T-helper 2 cell treated with Interferon-gamma antibody and Interleukin-4, amounts not matched to agents 5 μg/mL and 100 μg/mL, for 36 hours (primary cell): ENCODE data around the gene BRCA1.

Source experiments
- DNase-seq: peaks from one replicate; pipeline ENCODE4 v3.0.0; 2021; ENCODE audit warnings: low spot score
- H3K27ac Mint-ChIP-seq: one replicate; pipeline ENCODE4 v1.8.0; 2021; ENCODE audit warnings: mild to moderate bottlenecking, mixed read lengths
- H3K27me3 Mint-ChIP-seq: one replicate; pipeline ENCODE4 v1.8.0; 2021; ENCODE audit warnings: low read depth, mixed read lengths
- H3K36me3 Mint-ChIP-seq: one replicate; pipeline ENCODE4 v1.8.0; 2021; ENCODE audit warnings: low read depth, mixed read lengths
- H3K4me1 Mint-ChIP-seq: one replicate; pipeline ENCODE4 v1.8.0; 2021; ENCODE audit warnings: low read depth, mixed read lengths
- H3K4me3 Mint-ChIP-seq: one replicate; pipeline ENCODE4 v1.8.0; 2022; ENCODE audit warnings: mild to moderate bottlenecking, moderate library complexity, mixed read lengths
- H3K9me3 Mint-ChIP-seq: one replicate; pipeline ENCODE4 v1.8.0; 2021; ENCODE audit warnings: mixed read lengths

Gene BRCA1

DNA sequence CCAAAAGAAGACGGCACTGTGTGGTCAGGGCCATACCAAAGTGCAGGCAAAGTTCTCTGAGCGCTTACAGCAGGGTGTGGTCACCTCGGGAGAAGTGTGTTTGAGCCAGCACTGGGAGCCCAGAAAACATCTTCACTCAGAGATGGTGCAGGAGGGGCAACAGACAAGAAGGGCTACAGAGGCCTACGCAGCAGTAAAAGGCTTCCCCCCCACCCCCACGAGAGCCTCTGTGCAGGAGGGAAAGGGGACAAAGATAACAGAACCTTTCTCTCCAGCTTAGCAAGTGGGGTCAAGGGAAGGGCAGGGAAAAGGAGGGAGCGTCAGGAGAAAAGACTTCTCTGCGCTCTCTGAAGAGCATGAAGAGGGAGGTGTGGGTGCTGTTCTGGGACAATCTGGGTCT, 105.7 kb downstream of the BRCA1 start:
- H3K27ac Mint-ChIP-seq, result no peak overlapping the region
- peaks cover 20% of the 10 kb centered on the region for H3K4me1 Mint-ChIP-seq
- H3K27me3 Mint-ChIP-seq, result peaks cover 2% of the 10 kb centered on the region
- no peaks in the 10 kb centered on the region for H3K9me3 Mint-ChIP-seq
- H3K36me3 Mint-ChIP-seq, result peaks cover 6% of the 10 kb centered on the region
- peak overlapping the region; percentile 25 for H3K4me3 Mint-ChIP-seq
- no peak for DNase-seq

DNA sequence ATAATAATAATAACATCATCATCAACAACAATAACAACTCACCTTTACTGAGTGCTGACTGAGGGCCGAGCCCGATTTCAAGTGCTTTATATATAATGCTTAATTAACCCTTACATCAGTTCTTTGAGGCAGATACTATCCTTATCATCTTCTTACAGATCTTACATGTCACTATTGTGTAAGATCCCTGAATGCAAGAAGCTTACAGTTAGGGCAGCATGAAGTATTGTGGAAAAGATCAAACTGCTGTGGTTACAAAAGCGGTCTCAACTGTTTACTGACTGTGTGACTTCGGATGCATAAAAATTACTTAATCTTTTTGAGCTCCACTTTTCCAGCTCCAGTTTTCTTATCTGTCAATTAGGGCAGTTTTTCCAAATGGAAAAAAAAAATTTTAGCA, 106.2 kb downstream of the BRCA1 start:
- DNase-seq, result no peak
- Mint-ChIP-seq H3K9me3 (no peaks in the 10 kb centered on the region), H3K4me3 (no peak overlapping the region), H3K27me3 (no peaks in the 10 kb centered on the region), H3K36me3 (peaks cover 11% of the 10 kb centered on the region), H3K27ac (no peak overlapping the region), H3K4me1 (peaks cover 17% of the 10 kb centered on the region)

GRCh38 chr17:43018008-43018853, 106.9 kb downstream of the BRCA1 start:
- no peak overlapping the region for H3K4me3 Mint-ChIP-seq
- DNase-seq, result no peak
- H3K9me3 Mint-ChIP-seq, result no peaks in the 10 kb centered on the region
- H3K27me3 Mint-ChIP-seq, result no peaks in the 10 kb centered on the region
- H3K4me1 Mint-ChIP-seq, result peaks cover 17% of the 10 kb centered on the region
- H3K27ac Mint-ChIP-seq, result no peak overlapping the region
- peaks cover 16% of the 10 kb centered on the region for H3K36me3 Mint-ChIP-seq

GRCh38 chr17:43016216-43016615, 108.9 kb downstream of the BRCA1 start:
- no peak for DNase-seq
- no peaks in the 10 kb centered on the region for H3K27me3 Mint-ChIP-seq
- peaks cover 26% of the 10 kb centered on the region for H3K36me3 Mint-ChIP-seq
- H3K27ac Mint-ChIP-seq, result no peak overlapping the region
- H3K4me3 Mint-ChIP-seq, result no peak overlapping the region
- no peaks in the 10 kb centered on the region for H3K9me3 Mint-ChIP-seq
- H3K4me1 Mint-ChIP-seq, result peaks cover 19% of the 10 kb centered on the region

DNA sequence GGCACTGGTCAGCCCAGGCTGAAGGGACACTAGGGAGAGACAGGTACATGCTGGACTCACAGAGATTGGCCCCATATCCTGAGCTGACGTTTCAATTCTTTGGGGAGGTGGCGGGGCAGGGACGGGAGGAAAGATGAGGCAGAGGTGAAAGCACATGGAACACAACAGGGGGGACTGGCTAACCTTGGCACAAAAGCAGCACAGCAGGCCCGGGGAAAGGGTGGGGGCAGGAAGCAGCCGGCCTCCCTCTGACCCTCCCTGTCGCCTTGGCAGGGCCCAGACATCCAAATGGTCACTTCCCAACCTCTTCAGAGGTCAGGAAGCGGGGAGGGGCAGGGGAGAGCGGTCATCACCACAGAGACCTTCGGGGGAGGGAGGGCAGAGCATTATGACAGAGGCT, 109.6 kb downstream of the BRCA1 start:
- DNase-seq, result no peak
- H3K36me3 Mint-ChIP-seq, result peaks cover 28% of the 10 kb centered on the region
- H3K4me1 Mint-ChIP-seq, result peaks cover 18% of the 10 kb centered on the region
- peak overlapping the region; percentile 63 for H3K27ac Mint-ChIP-seq
- no peaks in the 10 kb centered on the region for H3K27me3 Mint-ChIP-seq
- H3K9me3 Mint-ChIP-seq, result no peaks in the 10 kb centered on the region
- H3K4me3 Mint-ChIP-seq, result no peak overlapping the region

- no peak for DNase-seq
- H3K9me3 Mint-ChIP-seq, result no peaks in the 10 kb centered on the region
- H3K4me3 Mint-ChIP-seq, result no peak overlapping the region
- H3K27me3 Mint-ChIP-seq, result no peaks in the 10 kb centered on the region
- peaks cover 19% of the 10 kb centered on the region for H3K4me1 Mint-ChIP-seq
- peak overlapping the region; percentile 63 for H3K27ac Mint-ChIP-seq
- peaks cover 31% of the 10 kb centered on the region for H3K36me3 Mint-ChIP-seq
These were observed 110.3 kb downstream of the BRCA1 start for GRCh38 chr17:43014649-43015542.

GRCh38 chr17:43014020-43014648, 111.0 kb downstream of the BRCA1 start:
- DNase-seq, result no peak
- no peak overlapping the region for H3K27ac Mint-ChIP-seq
- no peaks in the 10 kb centered on the region for H3K27me3 Mint-ChIP-seq
- peaks cover 31% of the 10 kb centered on the region for H3K36me3 Mint-ChIP-seq
- no peak overlapping the region for H3K4me3 Mint-ChIP-seq
- H3K4me1 Mint-ChIP-seq, result peaks cover 14% of the 10 kb centered on the region
- H3K9me3 Mint-ChIP-seq, result no peaks in the 10 kb centered on the region

- Mint-ChIP-seq H3K36me3 (peaks cover 33% of the 10 kb centered on the region), H3K4me1 (peaks cover 9% of the 10 kb centered on the region), H3K9me3 (no peaks in the 10 kb centered on the region), H3K27ac (no peak overlapping the region), H3K4me3 (no peak overlapping the region), H3K27me3 (no peaks in the 10 kb centered on the region)
- no peak for DNase-seq
These were observed 111.9 kb downstream of the BRCA1 start for GRCh38 chr17:43013296-43013695.

DNA sequence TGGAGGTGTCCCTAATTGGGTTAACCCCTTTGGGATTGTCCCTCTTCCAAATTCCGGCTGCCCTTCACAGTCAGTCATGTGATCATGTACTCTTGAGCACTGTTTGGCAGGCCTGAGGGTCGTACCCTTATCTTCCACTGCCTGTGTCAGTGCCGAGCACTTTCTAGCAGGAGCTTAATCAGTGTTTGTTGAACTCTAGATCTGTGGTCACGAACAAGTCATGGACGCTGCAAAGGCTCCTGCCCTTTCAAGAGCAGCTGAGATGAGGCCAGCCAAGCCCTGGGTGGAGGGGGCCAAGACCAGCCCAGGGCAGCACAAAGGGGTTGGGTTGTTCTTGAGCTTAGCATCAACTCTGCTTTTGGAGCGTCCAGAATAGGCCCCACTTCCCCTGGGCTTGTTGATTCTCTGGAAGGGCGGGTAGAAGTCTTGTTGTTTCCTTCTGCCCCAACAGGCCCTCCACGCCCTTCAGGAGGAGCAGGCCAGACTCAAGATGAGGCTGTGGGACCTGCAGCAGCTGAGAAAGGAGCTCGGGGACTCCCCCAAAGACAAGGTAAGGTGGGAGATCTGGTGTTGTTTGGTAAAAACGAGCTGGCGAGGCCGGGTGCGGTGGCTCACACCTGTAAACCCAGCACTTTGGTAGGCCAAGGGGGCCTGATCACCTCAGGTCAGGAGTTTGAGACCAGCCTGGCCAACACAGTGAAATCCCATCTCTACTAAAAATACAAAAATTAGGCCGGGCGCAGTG, 113.3 kb downstream of the BRCA1 start:
- peaks cover 33% of the 10 kb centered on the region for H3K36me3 Mint-ChIP-seq
- H3K27ac Mint-ChIP-seq, result no peak overlapping the region
- no peak overlapping the region for H3K4me3 Mint-ChIP-seq
- DNase-seq, result no peak
- no peaks in the 10 kb centered on the region for H3K27me3 Mint-ChIP-seq
- H3K4me1 Mint-ChIP-seq, result peaks cover 13% of the 10 kb centered on the region
- H3K9me3 Mint-ChIP-seq, result no peaks in the 10 kb centered on the region

DNA sequence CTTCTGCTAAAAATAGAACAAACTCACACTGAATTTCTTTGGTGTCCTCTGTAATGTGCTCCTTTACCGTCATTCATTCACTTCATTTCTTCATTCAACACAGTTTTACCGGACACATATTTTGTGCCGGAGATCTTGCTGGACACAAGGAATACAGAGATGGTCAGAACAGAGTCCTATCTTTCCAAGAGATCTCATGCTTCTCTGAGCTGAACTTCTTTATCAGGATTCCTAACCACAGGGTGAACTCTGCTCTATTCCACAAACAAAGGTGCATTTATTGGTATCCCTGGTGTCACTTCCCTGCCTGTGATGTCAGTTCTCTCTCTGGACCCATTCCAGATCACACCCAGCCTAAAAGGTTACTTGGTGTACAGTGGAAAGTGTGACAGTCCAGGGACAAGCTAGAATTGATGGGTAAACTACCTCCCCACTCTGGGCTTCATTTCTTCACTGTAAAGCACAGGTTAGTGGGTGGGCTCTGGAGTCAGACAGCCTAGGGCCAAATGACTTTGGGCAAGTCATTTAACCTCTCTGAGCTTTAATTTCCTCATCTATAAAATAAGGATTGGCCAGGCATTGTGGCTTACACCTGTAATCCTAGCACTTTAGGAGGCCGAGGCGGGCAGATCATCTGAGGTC, 114.4 kb downstream of the BRCA1 start:
- Mint-ChIP-seq H3K9me3 (no peaks in the 10 kb centered on the region), H3K27me3 (no peaks in the 10 kb centered on the region), H3K4me3 (no peak overlapping the region), H3K27ac (peak overlapping the region; percentile 7), H3K36me3 (peaks cover 39% of the 10 kb centered on the region), H3K4me1 (peaks cover 19% of the 10 kb centered on the region)
- DNase-seq, result no peak

DNA sequence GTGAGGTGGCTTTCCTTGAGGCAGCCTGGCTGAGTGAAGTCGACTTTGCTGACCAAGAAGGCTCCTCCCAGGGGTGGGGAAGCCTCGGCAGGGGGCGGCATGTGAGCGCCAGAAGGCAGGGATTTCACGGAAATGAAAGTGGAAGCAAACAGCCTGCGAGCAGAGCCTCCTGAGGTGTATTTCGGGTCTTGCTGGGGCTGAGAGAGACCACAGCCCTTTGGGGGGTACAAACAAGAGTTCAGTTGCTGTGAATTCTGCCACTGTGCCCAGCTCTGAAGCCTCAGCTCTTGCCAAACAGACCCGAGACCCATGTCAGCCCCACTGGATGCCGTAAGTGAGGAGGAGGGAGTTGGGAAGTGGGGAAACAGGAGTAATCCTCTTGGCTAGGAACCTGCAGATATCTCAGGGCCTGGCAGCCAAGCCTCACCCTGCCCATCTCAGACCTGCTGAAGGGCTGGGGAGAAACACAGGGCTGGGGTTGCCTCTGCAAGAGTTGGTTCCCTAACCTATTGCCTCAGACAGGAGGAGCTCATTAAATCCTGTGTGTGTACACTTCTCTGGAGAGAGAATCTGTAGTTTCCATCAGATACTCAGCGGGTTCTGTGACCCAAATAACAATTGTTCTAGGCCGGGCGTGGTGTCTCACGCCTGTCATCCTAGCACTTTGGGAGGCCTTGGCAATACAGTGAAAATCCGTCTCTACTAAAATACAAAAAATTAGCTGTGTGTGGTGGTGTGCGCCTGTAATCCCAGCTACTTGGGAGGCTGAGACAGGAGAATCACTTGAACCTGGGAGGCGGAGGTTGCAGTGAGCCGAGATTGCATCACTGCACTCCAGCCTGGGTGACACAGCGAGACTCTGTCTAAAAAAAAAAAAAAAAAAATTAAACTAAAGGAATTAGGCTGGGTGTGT, 118.3 kb downstream of the BRCA1 start, which contains the start of gene IFI35:
IFI35 (plus strand) TSS at position 146 of the 913 bp plus-strand sequence; CDS start at position 310, 164 bp downstream.
- H3K27me3 Mint-ChIP-seq, result no peaks in the 10 kb centered on the region
- peak within 1 kb of the TSS; percentile 100 for H3K27ac Mint-ChIP-seq
- H3K4me1 Mint-ChIP-seq, result peaks cover 17% of the 10 kb centered on the region
- peak within 1 kb of the TSS; percentile 100 for H3K4me3 Mint-ChIP-seq
- H3K36me3 Mint-ChIP-seq, result peaks cover 34% of the 10 kb centered on the region
- no peaks in the 10 kb centered on the region for H3K9me3 Mint-ChIP-seq
- DNase-seq, result peak; percentile 86

GRCh38 chr17:43003542-43004172, 121.5 kb downstream of the BRCA1 start:
- peaks cover 50% of the 10 kb centered on the region for H3K36me3 Mint-ChIP-seq
- no peak overlapping the region for H3K4me3 Mint-ChIP-seq
- no peaks in the 10 kb centered on the region for H3K9me3 Mint-ChIP-seq
- H3K27me3 Mint-ChIP-seq, result no peaks in the 10 kb centered on the region
- H3K4me1 Mint-ChIP-seq, result peaks cover 21% of the 10 kb centered on the region
- no peak overlapping the region for H3K27ac Mint-ChIP-seq
- no peak for DNase-seq
